SK-N-SH (cell line): ENCODE measurements around the gene TXNRD2. TPM values are rescaled to one million over a fixed set of nuclear protein-coding genes. Genes with fewer than 3 reads are reported as not detected.
A peak's percentile ranks its signal among the peaks of the same experiment; 100 is the strongest.

Experiments
- CTCF ChIA-PET: fragments of 300-600, 350-600 bp; formaldehyde crosslinking; extraction: SDS; loops from one replicate; lab custom pipeline; 2021; lab: Yijun Ruan, JAX
- POLR2A ChIA-PET: fragments of 350-600 bp; sonication (Branson Sonifier 250); formaldehyde crosslinking; extraction: SDS; loops from one replicate; lab custom pipeline; 2020; ENCODE audit warnings: antibody characterized with exemption, inconsistent platforms; lab: Yijun Ruan, JAX
- DNase-seq: peaks from one replicate; pipeline ENCODE4 v3.0.0; 2012
- H2AFZ ChIP-seq: fragments of 200-600 bp; sonication (generic); 2 replicates; pipeline ENCODE4 v1.8.1; 2016; ENCODE audit warnings: antibody characterized with exemption, mild to moderate bottlenecking, low read depth
- H3F3A ChIP-seq: fragments of 200-600 bp; sonication (generic); replicated peaks from 2 replicates; pipeline ENCODE3; 2016; ENCODE audit warnings: antibody characterized with exemption, mild to moderate bottlenecking; ENCODE audit not compliant: insufficient read depth
- H3K27ac ChIP-seq, 2 experiments: fragments of 200-500 bp in 1 of 2; fragments of 200-600 bp in 1 of 2; sonication (Bioruptor generic) in 1 of 2; sonication (generic), shearing (Covaris generic) in 1 of 2; 2 replicates each; pipeline versions ENCODE4 v1.5.1 to v1.6.1; 2014 to 2016; ENCODE audit warnings: low read depth in 2 of 2, inconsistent platforms in 1 of 2, low read length in 1 of 2, mild to moderate bottlenecking in 1 of 2, mixed read lengths in 1 of 2
- H3K27me3 ChIP-seq: fragments of 200-600 bp; sonication (generic), shearing (Covaris generic); 2 replicates; pipeline ENCODE4 v1.6.1; 2016; ENCODE audit warnings: mixed run types; ENCODE audit not compliant: insufficient read depth
- H3K36me3 ChIP-seq, 2 experiments: fragments of 200-500 bp in 1 of 2; fragments of 200-600 bp in 1 of 2; sonication (Bioruptor generic) in 1 of 2; sonication (generic) in 1 of 2; replicated peaks in 1 of 2; 2 replicates each; pipeline versions ENCODE3 to v1.5.1; 2014 to 2016; ENCODE audit warnings: low read length in 1 of 2, mild to moderate bottlenecking in 1 of 2; ENCODE audit not compliant: insufficient read depth in 2 of 2, control insufficient read depth in 1 of 2
- H3K4me1 ChIP-seq, 2 experiments: fragments of 200-500 bp in 1 of 2; fragments of 200-600 bp in 1 of 2; sonication (Bioruptor generic) in 1 of 2; sonication (generic), shearing (Covaris generic) in 1 of 2; 2 replicates each; pipeline versions ENCODE4 v1.5.1 to v1.6.1; 2014 to 2016; ENCODE audit warnings: low read depth in 1 of 2, low read length in 1 of 2, mixed run types in 1 of 2; ENCODE audit not compliant: insufficient read depth in 2 of 2, control insufficient read depth in 1 of 2
- H3K4me2 ChIP-seq: fragments of 200-600 bp; sonication (generic), shearing (Covaris generic); 2 replicates; pipeline ENCODE4 v1.6.1; 2017; ENCODE audit warnings: mixed run types
- H3K4me3 ChIP-seq, 2 experiments: fragments of 200-500 bp in 1 of 2; fragments of 200-600 bp in 1 of 2; sonication (Bioruptor generic) in 1 of 2; sonication (generic), shearing (Covaris generic) in 1 of 2; 2 replicates each; pipeline versions ENCODE4 v1.5.1 to v1.8.1; 2014 to 2016; ENCODE audit warnings: low read depth in 2 of 2, inconsistent platforms in 1 of 2, low read length in 1 of 2, mild to moderate bottlenecking in 1 of 2, mixed read lengths in 1 of 2, moderate library complexity in 1 of 2
- H3K79me2 ChIP-seq: fragments of 200-600 bp; sonication (generic); 2 replicates; pipeline ENCODE4 v1.8.1; 2017; ENCODE audit warnings: mild to moderate bottlenecking; ENCODE audit not compliant: insufficient read depth
- H3K9ac ChIP-seq: fragments of 200-600 bp; sonication (generic); 2 replicates; pipeline ENCODE4 v1.6.1; 2017; ENCODE audit warnings: mixed run types
- H3K9me2 ChIP-seq: fragments of 200-600 bp; sonication (generic); 2 replicates; pipeline ENCODE4 v1.6.1; 2017; ENCODE audit warnings: mixed run types
- H3K9me3 ChIP-seq: fragments of 200-600 bp; sonication (generic); 2 replicates; pipeline ENCODE4 v1.6.1; 2017; ENCODE audit warnings: mixed run types, mild to moderate bottlenecking, moderate library complexity
- H4K20me1 ChIP-seq: fragments of 200-600 bp; sonication (generic); 2 replicates; pipeline ENCODE4 v1.6.1; 2017; ENCODE audit warnings: mild to moderate bottlenecking, mixed run types; ENCODE audit not compliant: insufficient read depth
- ELF1 ChIP-seq: IDR thresholded peaks from 2 replicates; pipeline ENCODE4 v1.4.0; 2012
- EZH2phosphoT487 ChIP-seq: fragments of 200-600 bp; sonication (generic); IDR thresholded peaks from 2 replicates; pipeline ENCODE4 v1.6.1; 2017; ENCODE audit warnings: low read depth, mixed run types, mild to moderate bottlenecking, antibody characterized with exemption, moderate library complexity, borderline replicate concordance
- FOXM1 ChIP-seq: IDR thresholded peaks from 2 replicates; pipeline ENCODE4 v1.4.0; 2012; ENCODE audit warnings: low read depth, mild to moderate bottlenecking
- GABPA ChIP-seq: IDR thresholded peaks from 2 replicates; pipeline ENCODE4 v1.4.0; 2012; ENCODE audit warnings: low read depth, mild to moderate bottlenecking
- JUND ChIP-seq: IDR thresholded peaks from 2 replicates; pipeline ENCODE4 v1.4.0; 2012
- MEF2A ChIP-seq: IDR thresholded peaks from 2 replicates; pipeline ENCODE4 v1.4.0; 2012; ENCODE audit warnings: low read depth, borderline replicate concordance
- MXI1 ChIP-seq: IDR thresholded peaks from 2 replicates; pipeline ENCODE4 v1.6.1; 2012; ENCODE audit warnings: mild to moderate bottlenecking, low read depth, low read length, improper control_type of control experiment
- NFIC ChIP-seq: IDR thresholded peaks from 2 replicates; pipeline ENCODE4 v1.4.0; 2012; ENCODE audit warnings: borderline replicate concordance
- RCOR1 ChIP-seq: fragments of 150-350 bp; IDR thresholded peaks from 2 replicates; pipeline ENCODE4 v1.6.1; 2017; ENCODE audit warnings: antibody characterized with exemption, low read length
- RXRA ChIP-seq: IDR thresholded peaks from 2 replicates; pipeline ENCODE4 v1.4.0; 2012; ENCODE audit warnings: low read depth, mild to moderate bottlenecking, borderline replicate concordance
- YY1 ChIP-seq: IDR thresholded peaks from 2 replicates; pipeline ENCODE4 v1.4.0; 2012; ENCODE audit warnings: low read depth, mild to moderate bottlenecking
- WGBS: methylation state at CpG from one replicate; pipeline ENCODE4 v1.1.6; 2017; ENCODE audit warnings: low lambda C conversion rate; 5-methylcytosine and 5-hydroxymethylcytosine counted together
- polyA plus RNA-seq, 3 experiments: library from polyadenylated mRNA; depleted of rRNA; stranded (reverse); fragments of >200 nt; gene quantifications; 2 replicates each; pipeline ENCODE4 v1.2.3, GENCODE V29; 2012
- TF ChIP-seq, protein P1 (sequence below): fragments of 200-600 bp; sonication (generic); IDR thresholded peaks from 2 replicates; pipeline ENCODE4 v1.6.1; 2017; ENCODE audit warnings: antibody characterized with exemption, mild to moderate bottlenecking, moderate library complexity
- TF ChIP-seq, protein P2 (sequence below): IDR thresholded peaks from 2 replicates; pipeline ENCODE4 v1.4.0; 2012; ENCODE audit warnings: low read depth, borderline replicate concordance
- TF ChIP-seq, protein P3 (sequence below): fragments of 150-350 bp; IDR thresholded peaks from 2 replicates; pipeline ENCODE4 v1.6.1; 2017; ENCODE audit warnings: antibody characterized with exemption, low read length, low read depth, borderline replicate concordance
- TF ChIP-seq, protein P4 (sequence below): IDR thresholded peaks from 2 replicates; pipeline ENCODE4 v1.4.0; 2012; ENCODE audit warnings: low read depth, borderline replicate concordance
- TF ChIP-seq, protein P5 (sequence below): fragments of 150-350 bp; IDR thresholded peaks from 2 replicates; pipeline ENCODE4 v1.6.1; 2016; ENCODE audit warnings: mild to moderate bottlenecking, low read depth, low read length

TXNRD2 gene
- polyA plus RNA-seq, 1 of the 3 experiments (the other 2 are of a cell fraction), result 34.7 TPM

DNA sequence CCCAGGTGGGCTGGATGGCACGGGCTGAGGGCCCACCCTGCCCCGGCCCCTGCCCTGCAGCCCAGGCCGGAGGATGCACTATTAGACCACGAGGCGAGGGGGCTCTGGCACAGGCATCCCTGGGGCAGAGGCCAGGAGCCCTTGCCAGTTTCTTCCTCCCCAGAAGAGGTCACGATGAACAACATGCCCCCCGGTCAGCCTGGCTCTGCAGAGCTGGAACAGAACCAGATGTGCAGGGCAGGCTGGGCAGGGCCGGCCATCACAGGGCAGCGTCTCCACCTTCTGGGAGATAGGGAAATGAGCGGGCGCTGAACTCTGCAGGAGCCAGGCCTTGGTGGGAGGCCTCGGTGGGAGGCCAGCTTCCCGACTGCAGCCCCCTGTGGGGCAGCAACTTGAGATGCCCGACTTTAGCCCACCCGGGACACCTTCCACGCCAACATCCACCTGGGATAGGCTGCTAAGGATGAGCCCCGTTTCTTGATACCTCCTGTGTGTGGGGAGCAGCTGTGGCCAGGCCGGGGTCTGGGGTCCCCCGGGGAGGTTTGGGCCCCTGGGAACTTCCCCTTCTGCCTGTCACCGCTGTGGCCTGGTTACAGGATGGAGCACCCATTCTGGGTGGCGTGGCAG, 65.2 kb downstream of the TXNRD2 start (continued):
- TF ChIP-seq, protein P1, sequence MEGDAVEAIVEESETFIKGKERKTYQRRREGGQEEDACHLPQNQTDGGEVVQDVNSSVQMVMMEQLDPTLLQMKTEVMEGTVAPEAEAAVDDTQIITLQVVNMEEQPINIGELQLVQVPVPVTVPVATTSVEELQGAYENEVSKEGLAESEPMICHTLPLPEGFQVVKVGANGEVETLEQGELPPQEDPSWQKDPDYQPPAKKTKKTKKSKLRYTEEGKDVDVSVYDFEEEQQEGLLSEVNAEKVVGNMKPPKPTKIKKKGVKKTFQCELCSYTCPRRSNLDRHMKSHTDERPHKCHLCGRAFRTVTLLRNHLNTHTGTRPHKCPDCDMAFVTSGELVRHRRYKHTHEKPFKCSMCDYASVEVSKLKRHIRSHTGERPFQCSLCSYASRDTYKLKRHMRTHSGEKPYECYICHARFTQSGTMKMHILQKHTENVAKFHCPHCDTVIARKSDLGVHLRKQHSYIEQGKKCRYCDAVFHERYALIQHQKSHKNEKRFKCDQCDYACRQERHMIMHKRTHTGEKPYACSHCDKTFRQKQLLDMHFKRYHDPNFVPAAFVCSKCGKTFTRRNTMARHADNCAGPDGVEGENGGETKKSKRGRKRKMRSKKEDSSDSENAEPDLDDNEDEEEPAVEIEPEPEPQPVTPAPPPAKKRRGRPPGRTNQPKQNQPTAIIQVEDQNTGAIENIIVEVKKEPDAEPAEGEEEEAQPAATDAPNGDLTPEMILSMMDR, result no peak
- TF ChIP-seq, protein P2, sequence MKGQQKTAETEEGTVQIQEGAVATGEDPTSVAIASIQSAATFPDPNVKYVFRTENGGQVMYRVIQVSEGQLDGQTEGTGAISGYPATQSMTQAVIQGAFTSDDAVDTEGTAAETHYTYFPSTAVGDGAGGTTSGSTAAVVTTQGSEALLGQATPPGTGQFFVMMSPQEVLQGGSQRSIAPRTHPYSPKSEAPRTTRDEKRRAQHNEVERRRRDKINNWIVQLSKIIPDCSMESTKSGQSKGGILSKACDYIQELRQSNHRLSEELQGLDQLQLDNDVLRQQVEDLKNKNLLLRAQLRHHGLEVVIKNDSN, result no peak
- TF ChIP-seq, protein P3, sequence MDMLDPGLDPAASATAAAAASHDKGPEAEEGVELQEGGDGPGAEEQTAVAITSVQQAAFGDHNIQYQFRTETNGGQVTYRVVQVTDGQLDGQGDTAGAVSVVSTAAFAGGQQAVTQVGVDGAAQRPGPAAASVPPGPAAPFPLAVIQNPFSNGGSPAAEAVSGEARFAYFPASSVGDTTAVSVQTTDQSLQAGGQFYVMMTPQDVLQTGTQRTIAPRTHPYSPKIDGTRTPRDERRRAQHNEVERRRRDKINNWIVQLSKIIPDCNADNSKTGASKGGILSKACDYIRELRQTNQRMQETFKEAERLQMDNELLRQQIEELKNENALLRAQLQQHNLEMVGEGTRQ, result no peak
- TF ChIP-seq, protein P4, sequence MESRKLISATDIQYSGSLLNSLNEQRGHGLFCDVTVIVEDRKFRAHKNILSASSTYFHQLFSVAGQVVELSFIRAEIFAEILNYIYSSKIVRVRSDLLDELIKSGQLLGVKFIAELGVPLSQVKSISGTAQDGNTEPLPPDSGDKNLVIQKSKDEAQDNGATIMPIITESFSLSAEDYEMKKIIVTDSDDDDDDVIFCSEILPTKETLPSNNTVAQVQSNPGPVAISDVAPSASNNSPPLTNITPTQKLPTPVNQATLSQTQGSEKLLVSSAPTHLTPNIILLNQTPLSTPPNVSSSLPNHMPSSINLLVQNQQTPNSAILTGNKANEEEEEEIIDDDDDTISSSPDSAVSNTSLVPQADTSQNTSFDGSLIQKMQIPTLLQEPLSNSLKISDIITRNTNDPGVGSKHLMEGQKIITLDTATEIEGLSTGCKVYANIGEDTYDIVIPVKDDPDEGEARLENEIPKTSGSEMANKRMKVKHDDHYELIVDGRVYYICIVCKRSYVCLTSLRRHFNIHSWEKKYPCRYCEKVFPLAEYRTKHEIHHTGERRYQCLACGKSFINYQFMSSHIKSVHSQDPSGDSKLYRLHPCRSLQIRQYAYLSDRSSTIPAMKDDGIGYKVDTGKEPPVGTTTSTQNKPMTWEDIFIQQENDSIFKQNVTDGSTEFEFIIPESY, result no peak
- TF ChIP-seq, protein P5, sequence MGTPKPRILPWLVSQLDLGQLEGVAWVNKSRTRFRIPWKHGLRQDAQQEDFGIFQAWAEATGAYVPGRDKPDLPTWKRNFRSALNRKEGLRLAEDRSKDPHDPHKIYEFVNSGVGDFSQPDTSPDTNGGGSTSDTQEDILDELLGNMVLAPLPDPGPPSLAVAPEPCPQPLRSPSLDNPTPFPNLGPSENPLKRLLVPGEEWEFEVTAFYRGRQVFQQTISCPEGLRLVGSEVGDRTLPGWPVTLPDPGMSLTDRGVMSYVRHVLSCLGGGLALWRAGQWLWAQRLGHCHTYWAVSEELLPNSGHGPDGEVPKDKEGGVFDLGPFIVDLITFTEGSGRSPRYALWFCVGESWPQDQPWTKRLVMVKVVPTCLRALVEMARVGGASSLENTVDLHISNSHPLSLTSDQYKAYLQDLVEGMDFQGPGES, result no peak
- TF ChIP-seq GABPA (no peak), RCOR1 (peak; percentile 42; the same call in 1 of the 2 replicates)
- TF ChIP-seq, all 33 proteins: peak for 7

DNA sequence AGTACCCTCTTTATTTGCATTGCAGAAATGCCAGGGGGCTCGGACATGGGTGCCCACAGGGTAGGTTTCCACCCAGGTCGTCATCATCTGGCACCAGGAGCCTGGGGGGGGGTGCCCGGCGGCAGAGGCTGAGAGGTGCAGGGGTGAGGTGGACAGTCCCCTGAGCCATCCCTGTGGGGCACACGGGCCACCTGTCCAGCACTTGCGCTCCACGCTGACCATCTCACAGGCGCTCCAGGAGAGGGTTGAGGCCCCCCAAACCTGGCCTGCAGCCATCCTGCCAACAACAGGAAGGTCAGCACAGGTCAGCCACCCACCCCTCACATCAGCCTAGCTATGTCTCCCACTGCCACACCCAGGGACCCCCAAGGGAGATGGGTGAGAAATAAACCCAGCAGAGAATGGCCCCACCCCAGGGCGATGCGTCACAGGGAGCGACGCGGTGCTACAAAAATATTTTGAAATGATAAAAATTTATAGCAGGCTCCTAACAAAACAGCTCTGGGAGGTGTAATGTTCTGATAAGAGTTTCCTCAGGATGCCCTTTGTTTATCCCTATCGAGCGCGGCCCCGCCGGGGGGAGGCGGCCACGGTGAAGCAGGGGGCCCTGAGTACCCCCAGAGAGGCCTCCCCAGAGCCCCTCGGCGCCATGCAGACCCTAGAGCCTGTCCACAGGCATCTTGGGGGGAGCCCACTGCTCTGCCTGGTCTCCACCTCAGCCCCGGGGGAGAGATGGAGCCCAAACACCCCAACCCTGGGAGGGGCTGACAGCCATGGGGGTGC, 65.9 kb downstream of the TXNRD2 start:
- peak overlapping the region in 1 of 2 experiments; percentile 50; a peak in 2 of 4 replicates for H3K27ac ChIP-seq
- H3K4me2 ChIP-seq, result no peak overlapping the region
- H3K9me3 ChIP-seq, result no peaks in the 10 kb centered on the region
- peak; percentile 42 for DNase-seq
- peaks cover 26% of the 10 kb centered on the region; the same call in 1 of the 2 replicates for H3K79me2 ChIP-seq
- POLR2A ChIA-PET, result interaction anchor here (1.5 kb wide), 1 partner anchor 145 kb away, joined by 4 read pairs; no protein-coding TSS in a partner anchor
- no peak overlapping the region for H2AFZ ChIP-seq
- no peaks in the 10 kb centered on the region for H3K27me3 ChIP-seq
- H4K20me1 ChIP-seq, result no peaks in the 10 kb centered on the region
- peaks cover 24% of the 10 kb centered on the region in 2 experiments; a peak in 3 of 4 replicates for H3K4me1 ChIP-seq
- WGBS, result 75% methylated on average over 12 of the region's 23 CpGs
- H3F3A ChIP-seq, result peaks cover 2% of the 10 kb centered on the region
- H3K9ac ChIP-seq, result no peak overlapping the region
- no peaks in the 10 kb centered on the region for H3K9me2 ChIP-seq
- CTCF ChIA-PET, result interaction anchor here (1.0 to 6.1 kb wide), 25 partner anchors 9 to 196 kb away, joined by 3 to 64 read pairs (median 5); no protein-coding TSS in a partner anchor
- no peak overlapping the region for H3K4me3 ChIP-seq
- no peaks in the 10 kb centered on the region for H3K36me3 ChIP-seq
- no peak for TF ChIP-seq EZH2phosphoT487
- TF ChIP-seq, protein P1, result no peak
- TF ChIP-seq FOXM1, result no peak
- no peak for TF ChIP-seq ELF1
- TF ChIP-seq, protein P5, result no peak
- TF ChIP-seq RCOR1, result no peak
- no peak for TF ChIP-seq JUND
- TF ChIP-seq MEF2A, result no peak
- no peak for TF ChIP-seq NFIC
- TF ChIP-seq RXRA, result no peak
- no peak for TF ChIP-seq YY1
- TF ChIP-seq MXI1, result no peak
